ENCODE results near the gene ATP7A. TPM values are rescaled to one million over a fixed set of nuclear protein-coding genes. Genes with fewer than 3 reads are reported as not detected.

The ATP7A gene
- polyA plus RNA-seq, 1 of the 3 experiments (the other 2 are of a cell fraction), result 1.7 TPM

- ChIA-PET POLR2A (no interaction called here), CTCF (no interaction called here)
- Histone ChIP-seq H2AFZ (ENCODE audit: low read depth) (no peak overlapping the region), H3K9me2 (no peaks in the 10 kb centered on the region), H3K27me3 (ENCODE audit: insufficient read depth) (no peaks in the 10 kb centered on the region), H3K4me1 (ENCODE audit: control insufficient read depth in 1 of 2, insufficient read depth in 2 of 2, low read depth in 1 of 2, low read length in 1 of 2) (no peaks in the 10 kb centered on the region), H3K27ac (ENCODE audit: low read depth in 2 of 2, low read length in 1 of 2) (no peak overlapping the region), H3K36me3 (replicated peaks in 1 of 2; ENCODE audit: control insufficient read depth in 1 of 2, insufficient read depth in 2 of 2, low read length in 1 of 2) (no peaks in the 10 kb centered on the region), H3K4me3 (ENCODE audit: low read depth in 2 of 2, low read length in 1 of 2) (no peak overlapping the region), H3K9me3 (no peaks in the 10 kb centered on the region), H3K79me2 (ENCODE audit: insufficient read depth) (no peaks in the 10 kb centered on the region), H4K20me1 (ENCODE audit: insufficient read depth) (no peaks in the 10 kb centered on the region; the same call in 1 of the 2 replicates), H3K4me2 (no peak overlapping the region), H3K9ac (no peak overlapping the region), H3F3A (replicated peaks; ENCODE audit: insufficient read depth) (no peaks in the 10 kb centered on the region)
- TF ChIP-seq GABPA (IDR thresholded peaks at IDR 0.05; ENCODE audit: low read depth) (no peak), CHD2 (IDR thresholded peaks at IDR 0.05; ENCODE audit: low read length, partially characterized antibody) (no peak), RXRA (IDR thresholded peaks at IDR 0.05; ENCODE audit: borderline replicate concordance, low read depth) (no peak), JUND (IDR thresholded peaks at IDR 0.05) (no peak), SMC3 (IDR thresholded peaks at IDR 0.05; ENCODE audit: low read depth, low read length) (no peak), FOXJ3 (CRISPR knock-in tag; IDR thresholded peaks at IDR 0.05) (no peak), EZH2phosphoT487 (IDR thresholded peaks at IDR 0.05; ENCODE audit: borderline replicate concordance, low read depth) (no peak), RCOR1 (IDR thresholded peaks at IDR 0.05; ENCODE audit: low read length) (no peak), EP300 (IDR thresholded peaks at IDR 0.05; ENCODE audit: borderline replicate concordance in 1 of 2, low read depth in 1 of 2, low read length in 1 of 2) (no peak), FOSL2 (IDR thresholded peaks at IDR 0.05; ENCODE audit: borderline replicate concordance, low read depth) (no peak), PBX3 (IDR thresholded peaks at IDR 0.05) (no peak), YY1 (IDR thresholded peaks at IDR 0.05; ENCODE audit: low read depth) (no peak), MXI1 (IDR thresholded peaks at IDR 0.05; ENCODE audit: low read depth, low read length) (no peak), GATA2 (CRISPR knock-in tag; IDR thresholded peaks at IDR 0.05) (no peak)
- TF ChIP-seq, protein P1, sequence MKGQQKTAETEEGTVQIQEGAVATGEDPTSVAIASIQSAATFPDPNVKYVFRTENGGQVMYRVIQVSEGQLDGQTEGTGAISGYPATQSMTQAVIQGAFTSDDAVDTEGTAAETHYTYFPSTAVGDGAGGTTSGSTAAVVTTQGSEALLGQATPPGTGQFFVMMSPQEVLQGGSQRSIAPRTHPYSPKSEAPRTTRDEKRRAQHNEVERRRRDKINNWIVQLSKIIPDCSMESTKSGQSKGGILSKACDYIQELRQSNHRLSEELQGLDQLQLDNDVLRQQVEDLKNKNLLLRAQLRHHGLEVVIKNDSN (IDR thresholded peaks at IDR 0.05; ENCODE audit: borderline replicate concordance, low read depth), result no peak
- TF ChIP-seq, protein P2, sequence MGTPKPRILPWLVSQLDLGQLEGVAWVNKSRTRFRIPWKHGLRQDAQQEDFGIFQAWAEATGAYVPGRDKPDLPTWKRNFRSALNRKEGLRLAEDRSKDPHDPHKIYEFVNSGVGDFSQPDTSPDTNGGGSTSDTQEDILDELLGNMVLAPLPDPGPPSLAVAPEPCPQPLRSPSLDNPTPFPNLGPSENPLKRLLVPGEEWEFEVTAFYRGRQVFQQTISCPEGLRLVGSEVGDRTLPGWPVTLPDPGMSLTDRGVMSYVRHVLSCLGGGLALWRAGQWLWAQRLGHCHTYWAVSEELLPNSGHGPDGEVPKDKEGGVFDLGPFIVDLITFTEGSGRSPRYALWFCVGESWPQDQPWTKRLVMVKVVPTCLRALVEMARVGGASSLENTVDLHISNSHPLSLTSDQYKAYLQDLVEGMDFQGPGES (IDR thresholded peaks at IDR 0.05; ENCODE audit: low read depth, low read length), result no peak
- no peak for DNase-seq
- 47% methylated on average over 1 of the region's 1 CpG for WGBS (ENCODE audit: low lambda C conversion rate)
Observed at GRCh38 chrX:77967631-77968030, 57.1 kb downstream of the ATP7A start.

GRCh38 chrX:77969538-77969937 lies 59.0 kb downstream of the ATP7A start, which contains the start of gene PGAM4:
PGAM4 (minus strand) TSS chrX:77969638; CDS start chrX:77969638, 0 bp downstream.
- Histone ChIP-seq H3K9me2 (no peaks in the 10 kb centered on the region), H3K4me1 (ENCODE audit: control insufficient read depth in 1 of 2, insufficient read depth in 2 of 2, low read depth in 1 of 2, low read length in 1 of 2) (no peaks in the 10 kb centered on the region), H3K27ac (ENCODE audit: low read depth in 2 of 2, low read length in 1 of 2) (no peak within 1 kb of the TSS), H3K4me2 (no peak within 1 kb of the TSS), H3F3A (replicated peaks; ENCODE audit: insufficient read depth) (no peaks in the 10 kb centered on the region), H4K20me1 (ENCODE audit: insufficient read depth) (no peaks in the 10 kb centered on the region; the same call in 1 of the 2 replicates), H3K79me2 (ENCODE audit: insufficient read depth) (no peaks in the 10 kb centered on the region), H3K27me3 (ENCODE audit: insufficient read depth) (no peaks in the 10 kb centered on the region), H2AFZ (ENCODE audit: low read depth) (no peak within 1 kb of the TSS), H3K36me3 (replicated peaks in 1 of 2; ENCODE audit: control insufficient read depth in 1 of 2, insufficient read depth in 2 of 2, low read length in 1 of 2) (no peaks in the 10 kb centered on the region), H3K4me3 (ENCODE audit: low read depth in 2 of 2, low read length in 1 of 2) (no peak within 1 kb of the TSS), H3K9me3 (no peaks in the 10 kb centered on the region), H3K9ac (no peak within 1 kb of the TSS)
- CTCF ChIA-PET, result no interaction called here
- 89% methylated on average over 11 of the region's 13 CpGs for WGBS (ENCODE audit: low lambda C conversion rate)
- DNase-seq, result no peak
- TF ChIP-seq, protein P2 (IDR thresholded peaks at IDR 0.05; ENCODE audit: low read depth, low read length), result no peak
- TF ChIP-seq PBX3 (IDR thresholded peaks at IDR 0.05) (no peak), RAD21 (IDR thresholded peaks at IDR 0.05; ENCODE audit: low read length) (no peak), POLR2AphosphoS5 (IDR thresholded peaks at IDR 0.05; ENCODE audit: low read depth, low read length) (no peak), CHD2 (IDR thresholded peaks at IDR 0.05; ENCODE audit: low read length, partially characterized antibody) (no peak)
- POLR2A ChIA-PET, result no interaction called here
